ENCODE data around the gene FAM76A.

DNA sequence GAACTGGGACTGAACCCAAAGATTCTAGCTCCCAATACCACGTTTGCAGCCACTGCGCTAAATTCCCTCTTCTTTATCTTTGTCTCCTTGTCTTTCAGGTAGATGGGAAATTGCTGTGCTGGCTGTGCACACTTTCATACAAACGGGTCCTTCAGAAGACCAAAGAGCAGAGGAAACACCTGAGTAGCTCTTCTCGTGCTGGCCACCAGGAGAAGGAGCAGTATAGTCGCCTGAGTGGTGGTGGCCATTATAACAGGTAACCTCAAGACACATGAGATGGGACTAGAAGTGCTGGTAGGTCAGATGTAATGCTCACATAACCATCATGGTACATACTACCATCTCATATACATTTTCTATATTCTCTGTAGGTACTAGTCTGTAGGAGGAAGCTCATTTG, 18.8 kb downstream of the FAM76A start:
- TF ChIP-seq POLR2A (IDR thresholded peaks at IDR 0.05) (no peak), POLR2AphosphoS5 (IDR thresholded peaks at IDR 0.05) (no peak), EP300 (IDR thresholded peaks at IDR 0.05) (no peak)
- TF ChIP-seq, protein P1, sequence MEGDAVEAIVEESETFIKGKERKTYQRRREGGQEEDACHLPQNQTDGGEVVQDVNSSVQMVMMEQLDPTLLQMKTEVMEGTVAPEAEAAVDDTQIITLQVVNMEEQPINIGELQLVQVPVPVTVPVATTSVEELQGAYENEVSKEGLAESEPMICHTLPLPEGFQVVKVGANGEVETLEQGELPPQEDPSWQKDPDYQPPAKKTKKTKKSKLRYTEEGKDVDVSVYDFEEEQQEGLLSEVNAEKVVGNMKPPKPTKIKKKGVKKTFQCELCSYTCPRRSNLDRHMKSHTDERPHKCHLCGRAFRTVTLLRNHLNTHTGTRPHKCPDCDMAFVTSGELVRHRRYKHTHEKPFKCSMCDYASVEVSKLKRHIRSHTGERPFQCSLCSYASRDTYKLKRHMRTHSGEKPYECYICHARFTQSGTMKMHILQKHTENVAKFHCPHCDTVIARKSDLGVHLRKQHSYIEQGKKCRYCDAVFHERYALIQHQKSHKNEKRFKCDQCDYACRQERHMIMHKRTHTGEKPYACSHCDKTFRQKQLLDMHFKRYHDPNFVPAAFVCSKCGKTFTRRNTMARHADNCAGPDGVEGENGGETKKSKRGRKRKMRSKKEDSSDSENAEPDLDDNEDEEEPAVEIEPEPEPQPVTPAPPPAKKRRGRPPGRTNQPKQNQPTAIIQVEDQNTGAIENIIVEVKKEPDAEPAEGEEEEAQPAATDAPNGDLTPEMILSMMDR (IDR thresholded peaks at IDR 0.05) = no peak

All from stomach (tissue), 4 donors.